Pons (tissue), 1 donor: ENCODE data around the gene ACSL6.

Experiments
- DNase-seq: peaks from one replicate; pipeline ENCODE4 v3.0.0-alpha.2; 2016; ENCODE audit warnings: low spot score

ACSL6 gene

DNA sequence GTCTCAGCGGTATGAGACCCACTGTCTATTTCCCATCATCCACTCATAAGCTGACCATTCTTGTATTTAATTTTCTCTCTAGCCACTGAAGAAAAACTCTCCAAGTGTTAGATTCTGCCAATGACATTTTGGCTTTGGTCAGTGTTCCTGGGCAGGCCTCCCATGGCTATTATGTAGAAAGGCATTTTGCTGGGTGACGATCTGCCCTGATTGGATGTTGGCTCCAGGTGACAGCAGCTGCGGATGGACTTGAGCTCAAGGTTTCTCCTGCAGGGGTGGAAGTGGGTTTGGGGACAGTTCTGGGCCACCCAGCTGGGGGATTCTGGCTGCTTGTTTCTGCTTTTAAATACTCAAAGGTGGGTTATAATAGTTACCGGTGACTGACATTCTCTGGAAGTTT, 31.6 kb downstream of the ACSL6 start:
- peak; percentile 53 for DNase-seq

DNA sequence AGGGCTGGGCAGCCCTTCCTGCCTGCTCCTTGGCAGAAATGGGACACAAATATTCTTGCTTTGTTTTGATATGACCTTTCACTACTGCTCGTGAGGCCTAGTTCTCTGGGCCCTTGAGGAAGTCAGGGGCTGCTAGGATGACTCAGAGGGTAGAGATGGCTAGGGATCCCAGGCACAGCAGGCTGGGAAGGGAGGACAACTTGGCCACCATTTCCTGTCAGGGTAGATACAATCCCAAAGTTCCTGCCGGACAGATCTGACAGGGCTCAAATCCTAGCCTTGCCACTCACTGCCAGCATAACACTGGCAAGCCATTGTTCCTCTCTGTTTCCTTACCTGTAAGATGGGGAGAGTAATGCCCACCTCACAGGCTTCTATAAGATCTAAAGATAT, 34.2 kb downstream of the ACSL6 start:
- DNase-seq = no peak

GRCh38 chr5:131976414-131977211, 34.8 kb downstream of the ACSL6 start:
- DNase-seq = no peak

DNA sequence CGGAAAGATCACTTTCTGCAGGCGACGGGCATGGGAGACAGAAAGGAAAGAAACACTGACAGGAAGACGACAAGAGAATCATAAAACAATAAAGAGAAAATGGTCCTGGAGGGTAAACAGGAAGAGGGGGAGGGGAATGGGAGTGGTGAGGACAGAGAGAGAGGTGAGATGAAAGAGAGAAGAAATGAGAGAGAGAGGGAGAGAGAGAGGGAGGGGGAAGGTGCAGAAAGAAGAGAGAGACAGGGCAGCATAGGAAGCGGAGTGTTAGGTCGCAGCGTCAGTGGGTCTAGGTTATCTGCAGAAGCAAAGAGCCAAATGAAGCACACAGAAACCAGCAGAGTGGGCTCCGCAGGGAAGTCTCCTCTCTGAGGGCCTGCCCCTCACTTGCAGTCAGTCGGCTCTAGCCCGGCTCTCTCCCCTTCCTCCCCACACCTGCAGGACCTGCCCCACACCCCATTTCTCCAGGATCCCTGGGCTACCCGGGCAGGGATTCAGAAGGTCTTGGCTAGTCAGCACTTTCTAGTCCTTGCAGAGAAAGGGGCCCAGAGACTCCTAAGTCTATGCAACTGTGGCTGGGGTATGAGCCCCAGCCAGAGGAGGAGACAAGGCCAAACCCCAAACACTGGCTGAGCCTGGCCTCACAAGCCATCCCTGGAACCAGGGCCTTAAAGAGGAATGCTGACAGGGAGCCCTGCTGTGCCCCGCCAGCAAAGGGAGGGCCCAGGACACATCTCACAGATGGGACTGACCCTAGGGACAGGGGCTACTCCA, 36.3 kb downstream of the ACSL6 start:
- no peak for DNase-seq

DNA sequence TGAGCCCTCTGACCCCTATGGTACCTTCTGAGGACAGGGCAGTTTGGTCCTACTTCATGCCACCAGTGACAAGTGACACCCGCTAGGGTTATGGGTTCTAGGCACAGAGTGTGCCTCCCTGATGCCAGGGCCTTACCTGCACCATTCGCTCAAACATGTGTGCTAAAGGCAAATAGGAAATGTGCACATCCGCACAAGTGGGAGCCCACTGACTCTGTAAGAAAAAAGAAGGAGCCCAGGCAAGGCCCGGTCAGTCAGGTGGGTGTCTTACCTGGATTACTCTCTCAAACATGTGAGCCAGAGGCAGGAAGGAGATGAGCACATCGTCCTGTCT, 36.9 kb downstream of the ACSL6 start:
- no peak for DNase-seq

DNA sequence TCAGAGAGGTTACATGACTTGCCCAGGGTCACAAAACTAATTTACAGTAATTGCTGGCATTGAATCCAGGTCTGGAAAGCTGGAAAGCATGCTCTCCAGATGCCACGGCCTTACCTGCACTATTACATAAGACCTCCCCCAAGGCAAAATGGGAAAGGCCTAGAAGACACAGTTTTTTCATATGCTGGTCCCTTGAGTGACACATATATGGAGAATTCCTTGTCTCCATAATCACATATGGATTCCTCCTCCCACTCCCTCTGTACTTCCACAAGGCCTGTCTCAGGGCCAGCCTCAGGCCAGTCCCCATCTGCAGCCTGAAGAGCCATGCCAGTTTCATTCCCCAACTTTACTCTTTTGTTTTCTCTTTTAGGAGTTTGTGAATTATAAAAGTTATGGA, 37.4 kb downstream of the ACSL6 start:
- DNase-seq = no peak

- no peak for DNase-seq
Observed at GRCh38 chr5:131973089-131973712, 38.3 kb downstream of the ACSL6 start.

- DNase-seq = no peak
Observed at GRCh38 chr5:131968396-131968954, 43.0 kb downstream of the ACSL6 start.

DNA sequence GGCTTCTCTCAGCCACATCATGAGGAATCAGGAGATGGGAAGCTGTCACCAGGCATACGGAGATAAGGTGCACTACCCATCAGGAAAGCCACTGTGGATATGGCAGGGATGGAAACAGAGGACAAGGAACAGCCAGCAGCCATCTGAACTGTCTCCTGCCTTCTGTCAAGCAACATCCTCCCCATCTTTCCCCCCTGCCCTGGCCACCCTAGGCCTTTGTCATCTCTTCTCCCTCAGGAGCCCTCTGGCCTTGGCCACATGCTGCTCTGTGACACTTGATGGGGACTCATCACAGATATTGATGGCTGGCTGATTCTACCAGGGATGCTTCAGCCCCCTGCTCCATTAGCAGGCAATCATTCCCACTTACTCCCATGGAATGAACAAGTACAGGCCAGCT, 44.9 kb downstream of the ACSL6 start:
- no peak for DNase-seq

- DNase-seq = no peak
Observed at GRCh38 chr5:131965826-131966415, 45.5 kb downstream of the ACSL6 start.

DNA sequence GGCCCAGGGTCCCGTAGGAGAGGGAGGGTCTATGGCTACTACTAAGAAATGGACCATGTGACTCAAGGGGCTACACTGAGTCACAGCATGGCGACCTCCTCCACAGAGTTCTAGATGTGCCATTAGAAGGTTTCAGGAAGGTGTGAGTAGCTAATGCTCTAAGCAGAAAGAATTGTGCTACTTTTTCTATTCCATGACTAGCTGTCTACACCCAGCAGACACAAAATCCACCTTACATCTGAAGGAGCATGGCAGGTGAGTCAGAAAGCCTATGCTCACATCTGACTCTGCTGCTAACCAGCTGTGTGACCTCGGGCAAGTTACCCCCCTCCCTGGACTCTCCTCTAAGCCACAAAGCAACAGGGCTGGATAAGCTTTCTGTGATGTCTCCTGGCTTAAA, 51.6 kb downstream of the ACSL6 start:
- DNase-seq = no peak

GRCh38 chr5:131959136-131959535, 52.3 kb downstream of the ACSL6 start:
- no peak for DNase-seq

- DNase-seq = peak; percentile 61
Observed at GRCh38 chr5:131957721-131958441, 53.6 kb downstream of the ACSL6 start.

DNA sequence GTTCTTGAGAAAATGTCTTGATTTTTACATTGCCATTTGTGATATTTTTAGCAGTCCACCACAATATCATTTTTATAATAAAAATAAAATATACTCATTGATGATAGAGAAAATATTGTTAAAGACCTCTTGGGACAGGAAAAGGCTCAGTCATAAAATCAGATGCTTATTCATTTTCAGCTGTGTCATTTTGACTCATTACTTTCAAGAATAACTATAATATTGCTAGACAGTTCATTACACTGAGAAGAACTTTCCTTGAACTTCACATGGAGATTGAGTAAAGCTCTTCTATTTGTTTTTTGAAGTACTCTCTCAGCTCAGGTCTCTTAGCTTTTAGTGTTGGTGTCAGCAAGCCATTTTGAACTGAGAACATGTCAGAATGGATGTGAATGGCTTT, 57.5 kb downstream of the ACSL6 start:
- no peak for DNase-seq

GRCh38 chr5:131952301-131952857, 59.1 kb downstream of the ACSL6 start:
- DNase-seq = no peak

GRCh38 chr5:131950706-131951105, 60.8 kb downstream of the ACSL6 start:
- no peak for DNase-seq

DNA sequence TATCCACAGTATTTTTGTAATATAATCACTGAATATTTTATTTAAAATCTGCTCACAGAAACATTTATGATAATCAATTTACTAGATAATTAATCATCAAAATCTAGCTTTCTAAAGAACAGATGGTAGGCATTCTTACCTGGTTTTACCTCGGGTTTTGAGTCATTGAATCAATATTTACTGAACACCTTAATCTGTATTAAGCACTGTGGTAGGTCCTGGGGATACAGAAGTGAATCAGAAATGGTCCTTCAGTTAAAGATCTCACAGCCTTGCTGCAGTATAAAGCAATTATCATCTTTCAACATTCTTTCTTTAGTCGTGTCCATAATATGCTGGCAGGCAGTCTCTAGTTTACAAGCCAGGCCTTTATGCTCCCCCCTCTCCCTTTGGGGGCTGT, 64.0 kb downstream of the ACSL6 start:
- no peak for DNase-seq

DNA sequence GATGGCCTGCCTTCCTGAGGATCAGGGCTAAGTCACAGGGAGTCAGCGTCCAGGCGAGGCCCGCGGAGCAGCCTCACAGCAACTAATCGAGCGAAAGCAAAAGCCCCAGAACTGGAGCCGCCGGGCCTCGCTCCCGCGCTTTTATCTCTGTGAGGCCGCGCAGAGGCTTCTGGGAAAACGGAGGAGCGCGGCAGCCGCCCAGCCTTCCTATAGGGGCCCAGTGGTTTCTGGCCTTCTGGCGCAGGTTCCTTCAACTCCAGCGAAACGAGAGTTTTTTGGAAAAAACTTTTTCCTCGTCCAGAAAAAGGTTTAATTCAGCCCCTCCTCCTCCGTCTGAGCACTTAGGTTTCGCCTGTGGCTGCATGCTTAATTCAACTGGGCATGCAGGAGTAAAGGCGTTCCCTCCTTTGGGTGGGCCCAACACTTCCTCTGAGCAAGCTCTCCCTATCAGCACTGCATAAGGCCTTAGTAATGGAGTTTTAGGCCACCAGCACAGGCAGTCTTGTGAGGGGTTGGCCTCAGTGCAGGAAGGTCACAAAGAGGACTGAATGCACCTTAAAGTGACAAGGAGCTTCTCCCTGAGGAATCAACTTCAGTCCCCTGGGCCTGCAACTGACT, 65.8 kb downstream of the ACSL6 start, which contains the start of gene MEIKIN:
TSS of gene MEIKIN (minus strand) at position 113 of the 618 bp plus-strand sequence. CDS start 158 bp downstream, outside the sequence.
- no peak for DNase-seq

DNA sequence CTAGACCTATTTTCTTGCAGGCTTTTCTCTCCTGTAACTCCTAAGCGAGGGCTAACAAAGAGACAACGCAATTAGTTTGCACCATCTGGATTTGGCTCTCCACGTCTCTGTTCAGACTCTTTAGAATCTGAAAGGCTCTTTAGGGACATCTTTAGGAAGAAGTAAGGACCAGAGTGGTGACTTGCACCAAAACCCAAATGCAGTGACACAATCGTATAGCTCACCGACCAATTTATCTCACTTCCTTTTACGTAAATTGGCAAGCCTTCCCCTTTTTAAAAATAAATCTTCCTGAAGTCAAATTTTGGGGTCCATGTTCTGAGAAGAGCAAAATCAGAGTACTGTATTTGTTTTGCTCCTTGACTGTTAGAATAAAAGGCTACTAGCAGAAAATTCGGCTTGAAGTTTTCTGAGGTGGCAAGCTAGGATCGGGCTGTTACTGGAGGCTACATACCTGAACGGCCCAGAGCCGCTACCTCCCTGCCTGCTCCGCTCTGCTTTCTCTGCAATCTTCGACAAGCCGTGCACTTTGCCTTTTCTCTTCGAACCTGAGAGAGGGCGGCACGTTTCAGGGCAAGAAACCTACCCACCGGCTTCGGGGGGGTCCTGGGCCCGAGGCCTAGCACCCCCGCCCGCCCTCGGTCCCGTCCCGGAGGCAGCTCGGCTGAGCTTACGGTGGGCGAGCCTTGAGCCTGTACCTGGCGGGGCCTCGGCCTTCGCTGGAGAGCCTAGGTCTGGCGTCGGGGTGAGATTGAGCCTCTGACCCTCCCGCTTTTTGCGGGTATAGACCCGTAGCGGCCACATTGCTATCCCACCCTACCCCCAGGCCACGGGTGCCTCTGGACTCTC, 66.5 kb downstream of the ACSL6 start:
- no peak for DNase-seq

- no peak for DNase-seq
Observed at GRCh38 chr5:131943916-131944315, 67.5 kb downstream of the ACSL6 start.
